Measurements from ENCODE around the gene CTNNA3. TPM values are rescaled to one million over a fixed set of nuclear protein-coding genes. Genes with fewer than 3 reads are reported as not detected.
"Not testable (repeated sequence)": the region's sequence is repeated elsewhere in the genome, so short reads cannot be mapped to it uniquely, and the experiment has no call there.

Gene CTNNA3
- total RNA-seq, 1 donor: not detected

- no peak overlapping the region for H3K4me3 ChIP-seq (ENCODE audit: insufficient read depth, low read length)
- no peak overlapping the region for H3K4me2 ChIP-seq (ENCODE audit: insufficient read depth, low read length)
- H3K27me3 ChIP-seq (ENCODE audit: insufficient read depth, low read length): no peaks in the 10 kb centered on the region
- H3K79me2 ChIP-seq (ENCODE audit: insufficient read depth, low read length): no peaks in the 10 kb centered on the region
- no peak overlapping the region for H2AFZ ChIP-seq (ENCODE audit: low read length)
- H4K20me1 ChIP-seq (ENCODE audit: insufficient read depth, low read length): no peaks in the 10 kb centered on the region
- no peak for DNase-seq (ENCODE audit: insufficient read length, low spot score, missing footprints)
- H3K36me3 ChIP-seq (ENCODE audit: insufficient read depth, low read length): no peaks in the 10 kb centered on the region
- TF ChIP-seq CTCF (IDR thresholded peaks at IDR 0.05; ENCODE audit: extremely low read depth, low read depth, low read length): no peak
- no peak overlapping the region for H3K27ac ChIP-seq (ENCODE audit: low read depth, low read length)
- H3K9me3 ChIP-seq (ENCODE audit: low read depth, low read length): no peaks in the 10 kb centered on the region
- no peaks in the 10 kb centered on the region for H3K4me1 ChIP-seq (ENCODE audit: insufficient read depth, low read length)
Observed at GRCh38 chr10:66337211-66337610, 1358.8 kb downstream of the CTNNA3 start.

- TF ChIP-seq CTCF (IDR thresholded peaks at IDR 0.05; ENCODE audit: extremely low read depth, low read depth, low read length): no peak
- DNase-seq (ENCODE audit: insufficient read length, low spot score, missing footprints): no peak
- Histone ChIP-seq H2AFZ (ENCODE audit: low read length) (no peak overlapping the region), H3K27me3 (ENCODE audit: insufficient read depth, low read length) (no peaks in the 10 kb centered on the region), H3K36me3 (ENCODE audit: insufficient read depth, low read length) (no peaks in the 10 kb centered on the region), H3K4me1 (ENCODE audit: insufficient read depth, low read length) (no peaks in the 10 kb centered on the region), H3K4me2 (ENCODE audit: insufficient read depth, low read length) (no peak overlapping the region), H4K20me1 (ENCODE audit: insufficient read depth, low read length) (no peaks in the 10 kb centered on the region), H3K27ac (ENCODE audit: low read depth, low read length) (no peak overlapping the region), H3K4me3 (ENCODE audit: insufficient read depth, low read length) (no peak overlapping the region), H3K79me2 (ENCODE audit: insufficient read depth, low read length) (no peaks in the 10 kb centered on the region), H3K9me3 (ENCODE audit: low read depth, low read length) (no peaks in the 10 kb centered on the region)
Observed at GRCh38 chr10:66336791-66337190, 1359.2 kb downstream of the CTNNA3 start.

- not testable (repeated sequence) for H3K79me2 ChIP-seq (ENCODE audit: insufficient read depth, low read length); H3K27me3 ChIP-seq (ENCODE audit: insufficient read depth, low read length); H3K4me1 ChIP-seq (ENCODE audit: insufficient read depth, low read length); H3K4me2 ChIP-seq (ENCODE audit: insufficient read depth, low read length); H3K36me3 ChIP-seq (ENCODE audit: insufficient read depth, low read length); H4K20me1 ChIP-seq (ENCODE audit: insufficient read depth, low read length); H3K27ac ChIP-seq (ENCODE audit: low read depth, low read length); H3K4me3 ChIP-seq (ENCODE audit: insufficient read depth, low read length); DNase-seq (ENCODE audit: insufficient read length, low spot score, missing footprints); H2AFZ ChIP-seq (ENCODE audit: low read length); H3K9me3 ChIP-seq (ENCODE audit: low read depth, low read length)
Observed at GRCh38 chr10:66335753-66336152, 1360.2 kb downstream of the CTNNA3 start.

GRCh38 chr10:66329147-66329546, 1366.8 kb downstream of the CTNNA3 start:
- TF ChIP-seq CTCF (IDR thresholded peaks at IDR 0.05; ENCODE audit: extremely low read depth, low read depth, low read length): no peak
- DNase-seq (ENCODE audit: insufficient read length, low spot score, missing footprints): no peak
- H3K4me1 ChIP-seq (ENCODE audit: insufficient read depth, low read length): no peaks in the 10 kb centered on the region

More at GRCh38 chr10:66329147-66329546, 1366.8 kb downstream of the CTNNA3 start:
- H3K27ac ChIP-seq (ENCODE audit: low read depth, low read length): no peak overlapping the region
- H3K4me3 ChIP-seq (ENCODE audit: insufficient read depth, low read length): no peak overlapping the region
- no peak overlapping the region for H3K4me2 ChIP-seq (ENCODE audit: insufficient read depth, low read length)
- H2AFZ ChIP-seq (ENCODE audit: low read length): no peak overlapping the region
- H4K20me1 ChIP-seq (ENCODE audit: insufficient read depth, low read length): no peaks in the 10 kb centered on the region
- no peaks in the 10 kb centered on the region for H3K36me3 ChIP-seq (ENCODE audit: insufficient read depth, low read length)
- H3K79me2 ChIP-seq (ENCODE audit: insufficient read depth, low read length): no peaks in the 10 kb centered on the region
- H3K9me3 ChIP-seq (ENCODE audit: low read depth, low read length): no peaks in the 10 kb centered on the region
- H3K27me3 ChIP-seq (ENCODE audit: insufficient read depth, low read length): no peaks in the 10 kb centered on the region

Measured in osteoblast (primary cell).